ENCODE data around the gene ZFHX3.
A peak's percentile ranks its signal among the peaks of the same experiment; 100 is the strongest.

The ZFHX3 gene

GRCh38 chr16:72744076-72744793 lies 303.7 kb downstream of the ZFHX3 start:
- no peak for TF ChIP-seq CTCF (IDR thresholded peaks at IDR 0.05; ENCODE audit: low read depth, low read length)
- H3K4me3 ChIP-seq (replicated peaks in 1 of 2; ENCODE audit: low read depth in 2 of 2, low read length in 2 of 2), result no peak overlapping the region
- DNase-seq (ENCODE audit: low read depth in 2 of 2), result no peak

GRCh38 chr16:72743011-72743761 lies 304.7 kb downstream of the ZFHX3 start:
- H3K4me3 ChIP-seq (replicated peaks in 1 of 2; ENCODE audit: low read depth in 2 of 2, low read length in 2 of 2), result no peak overlapping the region
- TF ChIP-seq CTCF (IDR thresholded peaks at IDR 0.05; ENCODE audit: low read depth, low read length), result no peak
- DNase-seq (ENCODE audit: low read depth in 2 of 2), result no peak

GRCh38 chr16:72740347-72740746 lies 307.6 kb downstream of the ZFHX3 start:
- no peak for TF ChIP-seq CTCF (IDR thresholded peaks at IDR 0.05; ENCODE audit: low read depth, low read length)
- DNase-seq (ENCODE audit: low read depth in 2 of 2), result peak in 1 of 2 donors; percentile 31
- no peak overlapping the region for H3K4me3 ChIP-seq (replicated peaks in 1 of 2; ENCODE audit: low read depth in 2 of 2, low read length in 2 of 2)

- peak; percentile 32 to 49 for DNase-seq (ENCODE audit: low read depth in 2 of 2)
- TF ChIP-seq CTCF (IDR thresholded peaks at IDR 0.05; ENCODE audit: low read depth, low read length), result no peak
Observed at GRCh38 chr16:72739577-72739976, 308.4 kb downstream of the ZFHX3 start.

GRCh38 chr16:72736074-72736473 lies 311.9 kb downstream of the ZFHX3 start:
- no peak for TF ChIP-seq CTCF (IDR thresholded peaks at IDR 0.05; ENCODE audit: low read depth, low read length)
- no peak overlapping the region for H3K4me3 ChIP-seq (replicated peaks in 1 of 2; ENCODE audit: low read depth in 2 of 2, low read length in 2 of 2)
- no peak for DNase-seq (ENCODE audit: low read depth in 2 of 2)

More at GRCh38 chr16:72739577-72739976, 308.4 kb downstream of the ZFHX3 start:
- no peak overlapping the region for H3K4me3 ChIP-seq (replicated peaks in 1 of 2; ENCODE audit: low read depth in 2 of 2, low read length in 2 of 2)
